Choroid plexus epithelial cell (primary cell): ENCODE results near the gene VPS54.

Source experiments
- DNase-seq: peaks from one replicate; pipeline ENCODE4 v3.0.0-alpha.2; 2010; ENCODE audit warnings: low read depth
- H3K4me3 ChIP-seq: 2 replicates; pipeline ENCODE4 v1.5.1; 2011; ENCODE audit warnings: low read depth, mild to moderate bottlenecking, control low read depth, low read length, moderate library complexity
- CTCF ChIP-seq: conservative IDR thresholded peaks from 2 replicates; pipeline ENCODE4 v1.5.1; 2011; ENCODE audit warnings: low read depth, mild to moderate bottlenecking, control low read depth, inconsistent platforms, low read length, moderate library complexity

VPS54 gene

GRCh38 chr2:64014628-64015027 is 4.6 kb downstream of the VPS54 start:
- H3K4me3 ChIP-seq, result no peak overlapping the region
- TF ChIP-seq CTCF, result no peak
- no peak for DNase-seq

GRCh38 chr2:64013053-64013452 is 6.2 kb downstream of the VPS54 start:
- TF ChIP-seq CTCF, result no peak
- no peak for DNase-seq
- H3K4me3 ChIP-seq, result no peak overlapping the region

GRCh38 chr2:64012115-64012514 is 7.1 kb downstream of the VPS54 start:
- DNase-seq, result peak; percentile 8
- no peak overlapping the region for H3K4me3 ChIP-seq
- no peak for TF ChIP-seq CTCF

- no peak for DNase-seq
- TF ChIP-seq CTCF, result no peak
- no peak overlapping the region for H3K4me3 ChIP-seq
Measured at GRCh38 chr2:64008434-64009009, 10.7 kb downstream of the VPS54 start.

- TF ChIP-seq CTCF, result no peak
- DNase-seq, result no peak
Measured at GRCh38 chr2:64007924-64008323, 11.3 kb downstream of the VPS54 start.

GRCh38 chr2:64005707-64006356 is 13.4 kb downstream of the VPS54 start:
- H3K4me3 ChIP-seq, result no peak overlapping the region
- no peak for DNase-seq
- TF ChIP-seq CTCF, result no peak

More at GRCh38 chr2:64007924-64008323, 11.3 kb downstream of the VPS54 start:
- no peak overlapping the region for H3K4me3 ChIP-seq

GRCh38 chr2:64003239-64003638 is 16.0 kb downstream of the VPS54 start:
- no peak for DNase-seq
- TF ChIP-seq CTCF, result no peak
- no peak overlapping the region for H3K4me3 ChIP-seq
